HG02943 (cell line): ENCODE results near the gene ZNF169.
"Not testable (repeated sequence)": the region's sequence is repeated elsewhere in the genome, so short reads cannot be mapped to it uniquely, and the experiment has no call there.

Experiments used
- ATAC-seq: cut with Tn5 transposase; IDR thresholded peaks from one replicate; pipeline ENCODE4 v1.9.1; 2021; ENCODE audit warnings: mild to moderate bottlenecking, low read depth, moderate library complexity; ENCODE audit not compliant: unreplicated experiment

ZNF169 gene

DNA sequence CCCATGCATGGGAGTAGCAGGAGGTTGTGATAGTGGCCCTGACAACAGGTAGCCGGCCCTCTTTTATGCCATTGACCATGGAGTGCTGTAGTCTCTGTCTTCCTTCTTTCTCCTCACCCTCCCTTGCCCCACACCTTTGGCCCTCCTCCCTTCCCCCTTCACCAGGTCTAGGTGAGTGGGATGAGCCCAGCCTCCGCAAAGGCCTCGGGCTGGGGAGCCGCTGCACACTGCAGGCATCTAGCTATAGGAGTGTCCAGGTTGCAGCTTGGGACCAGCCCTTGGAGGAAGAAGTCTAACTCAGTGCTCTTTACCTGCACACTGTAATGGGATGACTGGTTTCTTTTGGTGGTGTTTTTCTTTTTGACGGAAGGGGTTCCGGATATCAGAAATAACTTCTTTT, 81.7 kb downstream of the ZNF169 start:
- not testable (repeated sequence) for ATAC-seq

DNA sequence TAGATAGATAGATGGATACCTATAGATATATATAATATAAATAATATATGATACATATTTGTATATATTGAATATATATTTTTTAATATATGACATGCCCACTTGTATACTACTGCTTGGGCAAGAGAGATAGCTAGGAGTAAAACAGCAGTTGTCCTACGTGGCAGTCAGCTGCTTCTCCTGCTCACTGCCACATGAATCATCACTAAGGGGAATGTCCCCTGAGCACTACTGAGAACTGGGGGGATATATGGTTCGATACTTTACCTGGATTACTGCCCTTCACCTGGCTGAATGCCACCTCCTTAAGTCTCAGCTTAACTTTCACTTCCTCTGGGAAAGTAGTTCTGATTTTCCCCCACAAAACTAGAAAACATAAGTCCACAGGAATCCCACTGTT, 82.6 kb downstream of the ZNF169 start:
- not testable (repeated sequence) for ATAC-seq

DNA sequence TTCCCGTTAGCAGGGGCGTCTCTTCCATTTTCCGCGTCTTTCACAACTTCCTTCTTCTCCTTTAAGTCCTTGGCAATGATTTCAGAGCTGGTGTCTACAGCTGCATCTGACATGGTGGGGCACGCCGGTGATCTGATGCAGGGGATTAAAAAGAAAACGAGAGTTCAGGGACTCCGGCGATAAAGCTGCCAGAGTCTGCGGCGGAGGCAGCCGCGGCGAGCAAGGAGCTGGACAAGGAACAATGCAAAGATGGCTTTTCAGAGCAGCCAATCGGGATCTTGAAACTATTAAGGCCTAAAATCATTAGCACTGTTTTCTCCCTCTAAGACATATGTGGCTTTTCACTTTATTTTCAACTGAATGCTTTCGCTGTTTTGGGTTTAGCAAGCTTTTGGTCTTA, 88.4 kb downstream of the ZNF169 start:
- not testable (repeated sequence) for ATAC-seq

DNA sequence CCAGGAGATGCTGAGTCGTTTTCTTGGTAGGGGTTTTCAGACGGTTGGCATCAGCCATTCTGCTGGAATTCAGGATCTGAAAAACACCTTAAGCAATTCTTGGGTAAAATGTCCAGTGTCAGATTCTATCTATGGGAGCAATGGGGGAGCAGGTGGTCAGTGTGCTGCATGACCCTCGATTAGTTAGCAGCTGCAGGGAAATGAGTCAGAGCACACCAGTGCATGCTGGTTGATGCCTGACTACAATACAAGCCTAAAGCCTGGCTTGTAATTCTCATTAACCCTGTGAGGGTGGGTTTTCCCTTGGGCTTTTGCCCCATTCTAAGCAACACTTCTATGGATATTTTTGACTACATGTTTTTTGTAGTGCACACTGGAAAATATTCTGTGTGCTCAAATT, 89.7 kb downstream of the ZNF169 start:
- ATAC-seq, result not testable (repeated sequence)
